HG03520 (cell line): Measurements from ENCODE around the gene AXL.

Experiments
- ATAC-seq: cut with Tn5 transposase; IDR thresholded peaks from one replicate; pipeline ENCODE4 v1.9.1; 2021; ENCODE audit warnings: mild to moderate bottlenecking, moderate library complexity; ENCODE audit not compliant: unreplicated experiment

Gene AXL

GRCh38 chr19:41233748-41234240 lies 14.8 kb downstream of the AXL start:
- ATAC-seq: no peak

- no peak for ATAC-seq
These were observed 15.6 kb downstream of the AXL start for GRCh38 chr19:41234512-41235168.

DNA sequence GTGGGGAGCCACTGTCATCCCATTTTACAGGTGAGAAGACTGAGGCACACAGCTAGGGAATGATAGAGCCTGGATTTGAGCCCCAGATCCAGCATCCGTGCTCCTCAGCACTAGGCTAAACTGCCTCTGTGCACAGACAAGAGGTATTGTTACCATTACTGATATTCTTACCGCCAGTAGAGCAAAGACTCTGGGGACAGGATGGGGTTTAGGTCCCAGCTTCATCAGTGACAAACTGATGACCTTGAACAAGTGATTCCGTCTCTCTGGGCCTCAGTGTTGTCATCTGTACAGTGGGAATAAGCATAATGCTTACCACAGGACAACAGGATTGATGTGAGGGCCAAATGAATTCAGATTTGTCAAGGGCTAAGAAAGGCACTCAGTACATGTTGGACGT lies 16.5 kb downstream of the AXL start:
- no peak for ATAC-seq

- no peak for ATAC-seq
These were observed 19.2 kb downstream of the AXL start for GRCh38 chr19:41238244-41238643.

- no peak for ATAC-seq
These were observed 20.3 kb downstream of the AXL start for GRCh38 chr19:41239363-41239762.

DNA sequence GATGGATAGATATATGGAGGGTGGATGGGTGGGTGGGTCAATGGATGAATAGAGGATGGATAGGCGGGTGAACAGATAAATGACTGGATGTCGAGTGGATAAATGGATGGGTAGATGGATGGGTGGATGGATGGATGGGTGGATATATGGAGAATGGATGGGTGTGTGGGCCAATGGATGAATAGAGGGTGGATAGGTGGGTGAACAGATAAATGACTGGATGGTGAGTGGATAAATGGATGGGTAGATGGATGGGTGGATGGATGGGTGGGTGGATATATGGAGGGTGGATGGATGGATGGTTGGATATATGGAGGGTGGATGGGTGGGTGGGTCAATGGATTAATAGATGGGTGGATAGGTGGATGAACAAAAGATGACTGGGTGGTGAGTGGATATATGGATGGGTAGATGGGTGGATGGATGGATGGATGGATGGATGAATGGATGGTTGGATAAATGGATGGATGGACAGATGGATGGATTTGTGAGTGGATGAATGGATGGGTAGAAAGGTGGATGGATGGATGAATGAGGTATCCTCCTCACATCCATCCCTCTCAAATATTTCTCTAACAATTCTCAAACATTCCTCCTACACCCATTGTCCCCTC lies 21.0 kb downstream of the AXL start:
- ATAC-seq: no peak

GRCh38 chr19:41241859-41242258 lies 22.8 kb downstream of the AXL start:
- no peak for ATAC-seq

DNA sequence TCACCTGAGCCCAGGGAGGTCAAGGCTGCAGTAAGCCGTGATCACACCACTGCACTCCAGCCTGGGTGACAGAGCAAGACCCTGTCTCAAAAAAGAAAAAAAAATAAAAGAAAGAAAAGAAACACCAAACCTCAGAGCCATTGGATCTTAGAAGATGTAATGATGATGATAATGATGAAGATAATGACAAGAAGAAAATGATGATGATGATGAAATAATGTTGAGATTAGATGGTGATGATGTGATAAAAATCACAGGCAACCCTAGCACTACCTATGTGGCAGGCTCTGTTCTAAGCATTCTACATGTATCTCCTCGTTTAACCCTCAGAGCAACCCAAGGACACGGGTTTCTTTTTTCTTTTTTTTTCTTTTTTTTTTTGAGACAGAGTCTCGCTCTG lies 25.1 kb downstream of the AXL start:
- ATAC-seq: no peak

DNA sequence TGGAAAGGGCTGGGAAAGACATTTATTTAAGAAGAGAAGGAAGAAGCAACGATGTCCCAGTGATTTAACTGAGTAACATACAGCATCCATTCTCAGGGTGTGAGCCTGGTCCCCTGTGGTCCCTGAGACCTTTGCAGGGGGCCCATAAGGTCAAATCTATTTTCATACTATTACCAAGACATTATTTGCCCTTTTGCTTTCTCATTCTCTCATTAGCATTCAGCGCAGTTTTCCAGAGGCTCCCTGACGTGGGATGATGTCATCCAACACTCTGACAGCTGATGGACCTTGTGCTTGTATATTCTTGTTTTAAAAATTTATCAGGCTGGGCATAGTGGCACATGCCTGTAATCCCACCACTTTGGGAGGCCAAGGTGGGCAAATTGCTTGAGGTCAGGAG lies 26.8 kb downstream of the AXL start:
- ATAC-seq: no peak

GRCh38 chr19:41248895-41249294 lies 29.9 kb downstream of the AXL start:
- ATAC-seq: no peak

DNA sequence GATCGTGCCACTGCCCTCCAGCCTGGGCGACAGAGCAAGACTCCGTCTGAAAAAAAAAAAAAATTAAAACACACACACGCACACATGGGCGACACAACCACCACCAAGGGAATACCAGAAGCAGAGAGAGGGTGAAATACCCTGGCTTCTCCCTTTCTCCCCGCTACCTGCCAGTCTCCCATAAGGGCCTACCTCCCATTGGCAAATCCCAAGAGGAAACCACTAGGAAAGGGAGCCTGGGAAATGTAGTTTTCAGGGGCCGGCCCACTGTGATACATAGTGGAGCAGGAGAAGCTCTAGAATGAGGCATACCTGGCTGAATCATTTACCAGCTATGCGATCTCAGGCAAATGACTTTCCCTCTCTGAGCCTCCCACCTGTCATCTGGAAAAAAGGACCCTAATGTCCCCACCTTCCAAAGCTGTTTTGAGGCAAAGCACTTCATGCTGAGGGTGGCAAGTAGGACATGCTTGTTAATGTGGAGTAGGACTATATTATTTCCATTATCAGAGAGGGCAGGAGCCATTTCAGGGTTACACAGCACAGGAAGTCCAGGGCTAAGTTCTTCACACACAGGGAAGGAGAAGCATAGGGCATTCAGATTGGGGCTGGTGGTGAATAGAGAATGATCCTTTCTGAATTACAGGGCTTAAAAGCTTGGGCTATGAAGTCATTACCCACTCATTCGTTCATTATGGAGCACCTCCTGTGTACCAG lies 30.8 kb downstream of the AXL start:
- ATAC-seq: no peak

DNA sequence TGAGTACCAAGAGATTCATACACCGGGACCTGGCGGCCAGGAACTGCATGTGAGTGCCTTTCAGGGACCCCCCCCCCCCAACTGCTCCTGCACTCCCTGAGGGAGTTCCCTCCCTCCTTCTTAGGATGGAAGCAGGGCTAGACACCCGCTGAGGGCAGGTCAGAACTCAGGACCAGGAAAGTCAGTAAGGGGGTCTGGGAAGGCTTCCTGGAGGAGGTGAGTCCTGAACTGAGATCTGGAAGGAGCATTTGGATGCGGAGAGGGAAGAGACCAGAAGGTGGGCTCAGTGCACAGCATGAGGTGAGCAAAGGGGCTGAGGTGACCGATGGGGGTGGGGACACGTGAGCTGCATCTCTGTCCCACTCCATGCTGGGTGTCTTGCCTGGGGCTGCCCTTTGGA lies 34.6 kb downstream of the AXL start:
- ATAC-seq: no peak

DNA sequence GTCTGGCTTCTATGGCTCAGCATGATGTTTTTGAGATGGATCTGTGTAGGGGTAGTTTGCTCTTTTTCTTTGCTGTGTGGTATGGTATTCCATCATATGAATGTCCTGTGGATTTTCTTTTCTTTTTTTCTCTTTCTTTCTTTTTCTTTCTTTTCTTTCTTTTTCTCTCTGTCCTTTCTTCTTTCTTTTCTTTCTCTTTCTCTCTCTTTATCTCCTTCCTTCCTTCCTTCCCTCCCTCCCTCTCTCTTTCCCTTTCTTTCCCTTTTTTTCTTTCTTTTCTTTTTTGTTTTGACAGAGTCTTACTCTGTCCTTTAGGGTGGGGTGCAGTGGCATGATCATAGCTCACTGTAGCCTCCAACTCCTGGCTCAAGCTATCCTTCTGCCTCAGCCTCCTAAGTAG lies 36.1 kb downstream of the AXL start:
- no peak for ATAC-seq

GRCh38 chr19:41261474-41262190 lies 42.6 kb downstream of the AXL start:
- no peak for ATAC-seq

- ATAC-seq: no peak
These were observed 44.2 kb downstream of the AXL start for GRCh38 chr19:41263042-41263849.

DNA sequence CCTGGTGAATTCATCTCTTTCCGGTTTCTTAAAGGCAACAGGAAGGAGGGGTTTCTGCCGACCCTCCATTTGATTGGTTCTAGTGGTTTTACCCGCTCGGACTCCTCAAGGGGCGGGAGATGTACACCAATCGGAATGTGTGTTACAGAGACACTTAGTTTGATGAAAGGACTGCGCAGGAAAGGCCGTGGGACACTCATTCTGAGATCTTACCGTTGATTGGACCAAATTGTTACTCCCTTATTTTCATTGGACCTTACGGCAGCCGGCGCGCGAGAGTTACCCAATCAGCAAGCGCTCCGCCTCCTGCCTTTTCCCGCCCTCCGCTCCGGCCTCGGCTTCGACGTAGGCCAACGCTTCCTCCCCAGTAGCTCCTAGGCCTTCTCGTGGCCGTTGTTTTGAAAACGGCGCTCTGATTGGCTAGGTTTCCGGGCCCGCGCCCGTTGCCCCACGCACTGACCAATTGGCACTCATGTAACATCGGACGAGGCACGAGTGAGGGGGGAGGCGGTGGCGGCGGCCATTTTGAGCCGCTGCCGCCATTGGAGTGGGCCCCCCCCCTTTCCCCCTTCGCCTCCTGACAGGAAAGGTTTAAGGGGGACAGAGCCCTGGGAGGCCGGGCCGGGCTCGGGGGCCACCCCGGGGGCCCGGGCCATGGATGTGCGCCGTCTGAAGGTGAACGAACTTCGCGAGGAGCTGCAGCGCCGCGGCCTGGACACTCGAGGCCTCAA lies 45.0 kb downstream of the AXL start, which contains the start of gene HNRNPUL1:
TSS of gene HNRNPUL1 (plus strand) at position 523 of the 731 bp plus-strand sequence. CDS start at position 655, 132 bp downstream.
- ATAC-seq: peak; percentile 62

DNA sequence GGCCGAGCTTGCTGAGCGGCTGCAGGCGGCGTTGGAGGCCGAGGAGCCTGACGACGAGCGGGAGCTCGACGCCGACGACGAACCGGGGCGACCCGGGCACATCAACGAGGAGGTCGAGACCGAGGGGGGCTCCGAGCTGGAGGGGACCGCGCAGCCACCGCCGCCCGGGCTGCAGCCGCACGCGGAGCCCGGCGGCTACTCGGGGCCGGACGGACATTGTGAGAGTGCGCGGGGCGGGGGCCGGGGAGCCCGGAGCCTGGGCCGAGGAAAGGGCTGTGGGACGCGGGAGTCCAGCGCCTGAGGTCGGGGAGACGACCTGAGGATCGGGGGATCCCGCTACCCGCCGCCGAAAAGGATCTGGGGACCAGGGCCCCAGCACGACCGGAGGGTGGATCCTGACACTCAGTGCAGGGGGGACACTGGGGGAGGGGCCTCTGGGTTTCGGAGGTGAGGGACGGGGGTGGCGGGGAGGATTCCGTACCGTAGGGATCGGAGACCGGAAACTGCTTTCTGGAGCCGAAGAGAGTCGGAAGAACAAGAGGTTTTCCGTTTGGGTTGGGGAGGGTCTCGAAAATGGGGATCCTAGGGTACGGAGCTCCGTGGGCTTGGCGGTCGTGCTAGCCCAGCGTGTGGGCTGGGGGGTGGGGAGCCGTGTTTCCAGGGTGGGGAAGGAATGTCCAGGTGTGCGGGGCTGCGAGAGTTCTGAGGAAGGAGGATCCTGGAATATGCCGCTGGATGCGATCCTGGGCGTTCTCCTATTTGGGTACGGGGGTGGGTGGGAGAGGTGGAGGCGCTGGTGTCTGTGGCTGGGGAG lies 45.8 kb downstream of the AXL start:
- no peak for ATAC-seq

DNA sequence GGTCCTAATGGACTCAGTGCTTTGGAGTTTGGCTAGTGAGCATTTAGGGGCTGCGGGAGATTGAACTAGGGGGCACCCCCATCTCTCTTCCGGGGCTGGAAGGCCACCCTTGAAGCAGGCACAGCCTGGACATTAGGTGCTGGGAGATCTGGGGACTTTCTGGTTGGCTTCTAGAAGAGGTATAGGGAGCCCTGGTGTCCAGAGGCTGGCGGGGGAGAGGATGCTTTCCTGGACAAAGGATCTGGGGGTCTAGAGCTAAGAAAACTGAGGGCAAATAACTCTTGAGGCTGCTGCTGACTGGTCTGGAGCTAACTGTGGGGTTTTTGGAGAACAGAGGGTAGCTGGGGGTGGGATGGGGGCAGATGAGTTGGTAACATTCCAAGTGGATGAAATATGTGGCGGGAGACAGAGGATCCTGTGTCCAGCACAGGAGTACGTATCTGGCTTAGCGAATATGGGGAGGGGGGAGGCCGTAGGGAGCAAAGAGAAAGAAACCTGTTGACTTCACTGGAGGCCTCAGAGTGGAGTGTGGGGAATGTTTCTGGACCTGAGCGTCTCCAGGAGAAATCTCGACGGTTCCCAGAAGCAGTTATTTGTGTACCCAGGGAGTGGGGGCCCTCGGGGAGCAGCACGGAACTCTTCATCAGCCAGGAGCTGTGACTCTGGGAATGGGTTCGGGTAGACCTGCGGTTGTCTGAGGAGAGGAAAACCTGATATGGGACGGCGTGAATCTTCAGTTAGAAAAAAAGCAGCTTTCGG lies 46.6 kb downstream of the AXL start:
- ATAC-seq: no peak
